ENCODE data around the gene KIAA1958. TPM values are rescaled to one million over a fixed set of nuclear protein-coding genes. Genes with fewer than 3 reads are reported as not detected.

Gene KIAA1958
- total RNA-seq, 2 donors from 2014 or later = 5.8 to 6.0 TPM

GRCh38 chr9:112601636-112602035 is 115.0 kb downstream of the KIAA1958 start:
- Histone ChIP-seq H3K4me1 (ENCODE audit: control insufficient read depth in 1 of 2, low read depth in 2 of 2) (peaks cover 7 to 14% of the 10 kb centered on the region in 2 donors), H3K4me3 (no peak overlapping the region), H3K9me3 (no peaks in the 10 kb centered on the region), H3K27me3 (replicated peaks; ENCODE audit: insufficient read depth) (no peaks in the 10 kb centered on the region), H3K36me3 (no peaks in the 10 kb centered on the region), H3K27ac (no peak overlapping the region)
- no peak for ATAC-seq (ENCODE audit: insufficient number of reproducible peaks, low FRiP score, low read depth)
- no peak for TF ChIP-seq CTCF (IDR thresholded peaks at IDR 0.05)
- no peak for DNase-seq (ENCODE audit: low spot score)

GRCh38 chr9:112604790-112605189 is 118.2 kb downstream of the KIAA1958 start:
- H3K9me3 ChIP-seq = no peaks in the 10 kb centered on the region
- H3K27ac ChIP-seq = no peak overlapping the region
- DNase-seq (ENCODE audit: low spot score) (no peak), ATAC-seq (ENCODE audit: insufficient number of reproducible peaks, low FRiP score, low read depth) (no peak)
- H3K4me1 ChIP-seq (ENCODE audit: control insufficient read depth in 1 of 2, low read depth in 2 of 2) = peaks cover 7 to 14% of the 10 kb centered on the region in 2 donors
- no peaks in the 10 kb centered on the region for H3K27me3 ChIP-seq (replicated peaks; ENCODE audit: insufficient read depth)
- no peaks in the 10 kb centered on the region for H3K36me3 ChIP-seq
- no peak overlapping the region for H3K4me3 ChIP-seq
- TF ChIP-seq CTCF (IDR thresholded peaks at IDR 0.05) = no peak

- Histone ChIP-seq H3K36me3 (no peaks in the 10 kb centered on the region), H3K4me3 (no peak overlapping the region), H3K9me3 (no peaks in the 10 kb centered on the region), H3K27me3 (replicated peaks; ENCODE audit: insufficient read depth) (no peaks in the 10 kb centered on the region), H3K27ac (no peak overlapping the region), H3K4me1 (ENCODE audit: control insufficient read depth in 1 of 2, low read depth in 2 of 2) (peaks cover 7 to 12% of the 10 kb centered on the region in 2 donors)
- ATAC-seq (ENCODE audit: insufficient number of reproducible peaks, low FRiP score, low read depth) = no peak
- TF ChIP-seq CTCF (IDR thresholded peaks at IDR 0.05) = no peak
- no peak for DNase-seq (ENCODE audit: low spot score)
These were observed 118.9 kb downstream of the KIAA1958 start for GRCh38 chr9:112605518-112605917.

GRCh38 chr9:112605963-112606699 is 119.5 kb downstream of the KIAA1958 start:
- TF ChIP-seq CTCF (IDR thresholded peaks at IDR 0.05) = no peak
- H3K9me3 ChIP-seq = no peaks in the 10 kb centered on the region
- H3K27ac ChIP-seq = no peak overlapping the region
- H3K4me1 ChIP-seq (ENCODE audit: control insufficient read depth in 1 of 2, low read depth in 2 of 2) = peaks cover 7% of the 10 kb centered on the region in 2 donors
- H3K4me3 ChIP-seq = no peak overlapping the region
- H3K36me3 ChIP-seq = no peaks in the 10 kb centered on the region
- no peaks in the 10 kb centered on the region for H3K27me3 ChIP-seq (replicated peaks; ENCODE audit: insufficient read depth)
- DNase-seq (ENCODE audit: low spot score) (no peak), ATAC-seq (ENCODE audit: insufficient number of reproducible peaks, low FRiP score, low read depth) (no peak)

- no peak for ATAC-seq (ENCODE audit: insufficient number of reproducible peaks, low FRiP score, low read depth)
- DNase-seq (ENCODE audit: low spot score) = no peak
- no peak overlapping the region for H3K4me3 ChIP-seq
- no peak overlapping the region for H3K27ac ChIP-seq
- H3K36me3 ChIP-seq = no peaks in the 10 kb centered on the region
- no peaks in the 10 kb centered on the region for H3K9me3 ChIP-seq
- no peak for TF ChIP-seq CTCF (IDR thresholded peaks at IDR 0.05)
- H3K4me1 ChIP-seq (ENCODE audit: control insufficient read depth in 1 of 2, low read depth in 2 of 2) = no peaks in the 10 kb centered on the region
- no peaks in the 10 kb centered on the region for H3K27me3 ChIP-seq (replicated peaks; ENCODE audit: insufficient read depth)
These were observed 122.2 kb downstream of the KIAA1958 start for GRCh38 chr9:112608851-112609250.

All from thoracic aorta (tissue), 2 donors.